ENCODE data around the gene RIBC2.

GRCh38 chr22:45468872-45469271 lies 55.4 kb downstream of the RIBC2 start:
- TF ChIP-seq POLR2A (IDR thresholded peaks at IDR 0.05; ENCODE audit: low read length): no peak
- TF ChIP-seq GATA1 (IDR thresholded peaks at IDR 0.05; ENCODE audit: low read depth, low read length): no peak

All from erythroblast (primary cell).